PC-9 (cell line): ENCODE results near the gene TRPV5. TPM values are rescaled to one million over a fixed set of nuclear protein-coding genes. Genes with fewer than 3 reads are reported as not detected.

ENCODE experiments used
- BruUV-seq: library from RNA; stranded (reverse); fragments of 400-500 nt; replicated peaks from 2 replicates; lab custom pipeline; 2021; lab: Mats Ljungman, UMichigan
- CTCF ChIA-PET: fragments of 300-600 bp; sonication (Branson Sonifier 250); formaldehyde crosslinking; loops from one replicate; lab custom pipeline; 2022; ENCODE audit warnings: antibody characterized with exemption; lab: Charles Lee
- POLR2A ChIA-PET: fragments of 300-600 bp; sonication (Branson Sonifier 250); formaldehyde crosslinking; loops from one replicate; lab custom pipeline; 2022; ENCODE audit warnings: antibody characterized with exemption; ENCODE audit not compliant: unreplicated experiment; lab: Charles Lee
- DNase-seq, 2 experiments: peaks; one replicate each; pipeline versions ENCODE4 v3.0.0 to v3.0.0-alpha.2; 2015 to 2022; ENCODE audit warnings: mixed read lengths in 1 of 2
- H2AFZ ChIP-seq: fragments of 200-600 bp; sonication (generic); 2 replicates; pipeline ENCODE4 v1.8.1; 2017; ENCODE audit warnings: antibody characterized with exemption
- H3F3A ChIP-seq: fragments of 200-600 bp; sonication (generic); 2 replicates; pipeline ENCODE4 v1.8.1; 2017; ENCODE audit warnings: antibody characterized with exemption, mild to moderate bottlenecking, low read depth; ENCODE audit not compliant: insufficient read depth
- H3K27ac ChIP-seq: fragments of 200-600 bp; sonication (generic); 2 replicates; pipeline ENCODE4 v1.6.1; 2016; ENCODE audit warnings: mixed run types
- H3K27me3 ChIP-seq: fragments of 200-600 bp; sonication (generic); 2 replicates; pipeline ENCODE4 v1.6.1; 2016; ENCODE audit warnings: low read depth, mixed run types; ENCODE audit not compliant: insufficient read depth
- H3K36me3 ChIP-seq: fragments of 200-600 bp; sonication (generic); 2 replicates; pipeline ENCODE4 v1.6.1; 2016; ENCODE audit warnings: low read depth, mixed run types
- H3K4me1 ChIP-seq: fragments of 200-600 bp; sonication (generic); replicated peaks from 2 replicates; pipeline ENCODE4 v1.6.1; 2016; ENCODE audit warnings: mixed run types; ENCODE audit not compliant: insufficient read depth
- H3K4me2 ChIP-seq: fragments of 200-600 bp; sonication (generic); 2 replicates; pipeline ENCODE4 v1.6.1; 2017; ENCODE audit warnings: mixed run types
- H3K4me3 ChIP-seq: fragments of 200-600 bp; sonication (generic); 2 replicates; pipeline ENCODE4 v1.6.1; 2016; ENCODE audit warnings: mixed run types
- H3K79me2 ChIP-seq: fragments of 200-600 bp; sonication (generic); 2 replicates; pipeline ENCODE4 v1.6.1; 2017; ENCODE audit warnings: low read depth, mixed run types
- H3K9me2 ChIP-seq: fragments of 200-600 bp; sonication (generic); 2 replicates; pipeline ENCODE4 v1.8.1; 2017; ENCODE audit warnings: mild to moderate bottlenecking; ENCODE audit not compliant: insufficient read depth
- H3K9me3 ChIP-seq: fragments of 200-600 bp; sonication (generic); 2 replicates; pipeline ENCODE4 v1.8.1; 2016; ENCODE audit warnings: low read depth; ENCODE audit not compliant: insufficient read depth
- H4K20me1 ChIP-seq: fragments of 200-600 bp; sonication (generic); 2 replicates; pipeline ENCODE4 v1.8.1; 2017; ENCODE audit not compliant: insufficient read depth
- EZH2 ChIP-seq: fragments of 200-600 bp; sonication (generic); IDR thresholded peaks from 2 replicates; pipeline ENCODE4 v1.8.0; 2017; ENCODE audit warnings: antibody characterized with exemption, low read depth
- intact Hi-C: fragments of 100-400 bp; cut with micrococcal nuclease; formaldehyde crosslinking; loops from one replicate; pipeline ENCODE4 v1.10.0; 2022; ENCODE audit not compliant: unreplicated experiment
- total RNA-seq: library from RNA; stranded (reverse); gene quantifications from 2 replicates; pipeline ENCODE4 v1.2.3, GENCODE V29; 2021
- TF ChIP-seq, protein P1 (sequence below): fragments of 200-600 bp; sonication (generic); conservative IDR thresholded peaks from 2 replicates; pipeline ENCODE4 v1.6.1; 2017; ENCODE audit warnings: mixed run types, antibody characterized with exemption, mild to moderate bottlenecking, moderate library complexity

Gene TRPV5
- total RNA-seq, 1 experiment from 2014 or later = not detected

DNA sequence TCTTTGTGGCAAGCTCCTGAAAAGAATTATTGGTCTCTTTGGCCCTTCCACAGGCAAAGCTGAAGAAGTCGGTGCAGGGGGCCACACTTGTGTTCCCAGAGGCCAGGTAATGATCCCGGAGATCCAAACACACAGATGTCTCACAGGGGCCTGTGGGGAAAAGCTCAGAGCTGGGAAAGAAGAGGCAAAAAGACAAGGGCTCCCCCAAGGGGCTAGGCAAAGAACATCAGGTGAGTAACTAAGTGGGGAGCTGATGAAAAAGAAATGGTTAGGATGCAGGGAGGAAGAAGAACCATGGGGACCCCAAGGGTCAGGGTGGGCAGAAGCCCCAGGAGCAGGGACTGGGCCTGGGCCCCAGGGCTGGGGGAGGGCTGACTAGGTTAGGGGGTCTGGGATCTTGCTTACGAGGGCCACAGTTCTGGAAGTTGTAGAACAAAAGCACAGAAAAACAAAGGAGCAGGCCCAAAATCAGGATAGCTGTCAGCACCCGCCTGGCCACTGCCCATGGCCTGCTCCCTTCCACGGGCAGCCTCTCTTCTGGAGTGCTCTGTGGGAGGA, 27.5 kb upstream of the TRPV5 start:
- Histone ChIP-seq H3K79me2 (no peaks in the 10 kb centered on the region), H3F3A (peaks cover 27% of the 10 kb centered on the region; the same call in 1 of the 2 replicates), H3K9me3 (no peaks in the 10 kb centered on the region), H4K20me1 (no peaks in the 10 kb centered on the region), H3K9me2 (no peaks in the 10 kb centered on the region), H3K36me3 (no peaks in the 10 kb centered on the region), H3K27ac (no peak overlapping the region), H3K4me1 (peaks cover 26% of the 10 kb centered on the region), H3K4me3 (no peak overlapping the region), H2AFZ (no peak overlapping the region), H3K27me3 (no peaks in the 10 kb centered on the region), H3K4me2 (no peak overlapping the region)
- CTCF ChIA-PET = interaction anchor here (0.6 to 1.4 kb wide), 8 partner anchors 48 to 520 kb away, joined by 3 to 14 read pairs (median 4); no protein-coding TSS in a partner anchor
- no peak for DNase-seq
- POLR2A ChIA-PET = no interaction called here
- no TSS peak for BruUV-seq
- intact Hi-C loops = loop anchor here (1.0 kb wide), 1 partner anchor 107 kb away; no protein-coding TSS in a partner anchor
- no peak for TF ChIP-seq EZH2
- TF ChIP-seq, protein P1, sequence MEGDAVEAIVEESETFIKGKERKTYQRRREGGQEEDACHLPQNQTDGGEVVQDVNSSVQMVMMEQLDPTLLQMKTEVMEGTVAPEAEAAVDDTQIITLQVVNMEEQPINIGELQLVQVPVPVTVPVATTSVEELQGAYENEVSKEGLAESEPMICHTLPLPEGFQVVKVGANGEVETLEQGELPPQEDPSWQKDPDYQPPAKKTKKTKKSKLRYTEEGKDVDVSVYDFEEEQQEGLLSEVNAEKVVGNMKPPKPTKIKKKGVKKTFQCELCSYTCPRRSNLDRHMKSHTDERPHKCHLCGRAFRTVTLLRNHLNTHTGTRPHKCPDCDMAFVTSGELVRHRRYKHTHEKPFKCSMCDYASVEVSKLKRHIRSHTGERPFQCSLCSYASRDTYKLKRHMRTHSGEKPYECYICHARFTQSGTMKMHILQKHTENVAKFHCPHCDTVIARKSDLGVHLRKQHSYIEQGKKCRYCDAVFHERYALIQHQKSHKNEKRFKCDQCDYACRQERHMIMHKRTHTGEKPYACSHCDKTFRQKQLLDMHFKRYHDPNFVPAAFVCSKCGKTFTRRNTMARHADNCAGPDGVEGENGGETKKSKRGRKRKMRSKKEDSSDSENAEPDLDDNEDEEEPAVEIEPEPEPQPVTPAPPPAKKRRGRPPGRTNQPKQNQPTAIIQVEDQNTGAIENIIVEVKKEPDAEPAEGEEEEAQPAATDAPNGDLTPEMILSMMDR = peak; percentile 60

DNA sequence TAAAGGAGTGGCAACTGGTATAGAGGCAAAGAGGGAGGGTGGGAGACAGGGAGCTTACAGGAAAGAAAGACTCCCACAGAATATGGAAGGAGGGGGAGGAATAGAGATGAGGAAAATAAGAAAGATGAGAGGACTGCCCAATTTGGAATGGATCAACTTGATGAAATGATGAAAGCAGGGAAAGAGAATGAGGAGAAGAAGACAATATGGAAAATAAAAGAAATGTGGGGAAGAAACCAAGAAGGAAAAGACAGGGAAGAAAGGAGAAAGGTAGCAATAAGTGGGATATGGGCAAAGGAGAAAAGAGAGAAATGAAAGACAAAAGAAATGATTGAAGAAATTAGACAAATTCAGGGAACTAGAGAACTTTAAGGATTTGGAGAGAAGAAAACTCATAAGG, 25.7 kb upstream of the TRPV5 start:
- no peak for DNase-seq
- Histone ChIP-seq H3K4me2 (no peak overlapping the region), H4K20me1 (no peaks in the 10 kb centered on the region), H3K9me3 (0 out of 2 replicates have a peak, but pooled peaks cover 5% of the 10 kb centered on the region), H3K27me3 (no peaks in the 10 kb centered on the region), H3K27ac (no peak overlapping the region), H2AFZ (no peak overlapping the region), H3F3A (peaks cover 30% of the 10 kb centered on the region; the same call in 1 of the 2 replicates), H3K36me3 (no peaks in the 10 kb centered on the region), H3K4me3 (no peak overlapping the region), H3K4me1 (peaks cover 31% of the 10 kb centered on the region), H3K9me2 (no peaks in the 10 kb centered on the region), H3K79me2 (no peaks in the 10 kb centered on the region)
- BruUV-seq = no TSS peak
- POLR2A ChIA-PET = no interaction called here
- TF ChIP-seq EZH2 = no peak
- TF ChIP-seq, protein P1 = no peak
- intact Hi-C loops = loop anchor here (5.0 kb wide), 1 partner anchor 637 kb away; no protein-coding TSS in a partner anchor
- CTCF ChIA-PET = no interaction called here

DNA sequence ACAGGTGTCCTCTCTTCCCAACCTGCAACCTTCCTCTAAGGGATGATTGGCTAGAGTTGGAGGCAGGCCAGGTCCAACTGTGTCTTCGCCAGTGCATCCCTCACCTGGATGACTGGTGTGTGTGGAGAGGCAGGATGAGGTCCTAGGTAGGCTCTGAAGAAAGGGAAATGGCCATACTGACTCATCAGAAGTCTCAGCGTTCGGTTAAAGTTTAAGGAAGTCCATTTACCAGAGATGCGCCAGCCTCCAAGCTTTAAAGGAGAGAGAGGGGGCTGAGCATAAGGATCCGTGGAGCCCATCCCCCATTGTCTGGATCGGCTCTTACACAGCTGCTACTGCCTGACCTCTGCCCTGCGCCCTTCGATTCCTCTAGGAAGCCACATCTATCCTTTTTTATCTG, 24.2 kb upstream of the TRPV5 start:
- H3K27ac ChIP-seq = peak overlapping the region; percentile 68
- TF ChIP-seq, protein P1 = no peak
- no peak for TF ChIP-seq EZH2
- H3K9me3 ChIP-seq = 0 out of 2 replicates have a peak, but pooled peaks cover 5% of the 10 kb centered on the region
- H3K27me3 ChIP-seq = 0 out of 2 replicates have a peak, but pooled peaks cover 5% of the 10 kb centered on the region
- no peaks in the 10 kb centered on the region for H3K9me2 ChIP-seq
- no peaks in the 10 kb centered on the region for H4K20me1 ChIP-seq
- H2AFZ ChIP-seq = no peak overlapping the region
- peak; percentile 26 to 59 for DNase-seq
- H3F3A ChIP-seq = peaks cover 30% of the 10 kb centered on the region; the same call in 1 of the 2 replicates
- ChIA-PET CTCF (interaction anchor here (0.6 kb wide), 1 partner anchor 580 kb away, joined by 3 read pairs; no protein-coding TSS in a partner anchor), POLR2A (no interaction called here)
- peak overlapping the region; percentile 75 for H3K4me2 ChIP-seq
- peak overlapping the region; percentile 30; the same call in 1 of the 2 replicates for H3K4me3 ChIP-seq
- H3K4me1 ChIP-seq = peaks cover 31% of the 10 kb centered on the region
- no TSS peak for BruUV-seq
- H3K79me2 ChIP-seq = no peaks in the 10 kb centered on the region
- intact Hi-C loops = loop anchor here (1.0 to 5.0 kb wide), 5 partner anchors 45 to 635 kb away; partner anchors contain the start of gene EPHB6
- H3K36me3 ChIP-seq = no peaks in the 10 kb centered on the region
